OCI-LY7 (cell line): ENCODE measurements around the gene TPCN2. TPM values are rescaled to one million over a fixed set of nuclear protein-coding genes. Genes with fewer than 3 reads are reported as not detected.

Experiments
- BruUV-seq: library from RNA; stranded (reverse); fragments of 400-500 nt; replicated peaks from 2 replicates; lab custom pipeline; 2021; lab: Mats Ljungman, UMichigan
- CTCF ChIA-PET: fragments of 300-600 bp; sonication (Branson Sonifier 250); formaldehyde crosslinking; loops from one replicate; lab custom pipeline; 2022; ENCODE audit warnings: antibody characterized with exemption; ENCODE audit not compliant: unreplicated experiment; lab: Charles Lee
- POLR2A ChIA-PET: fragments of 300-600 bp; sonication (Branson Sonifier 250); formaldehyde crosslinking; loops from one replicate; lab custom pipeline; 2022; ENCODE audit warnings: antibody characterized with exemption; lab: Charles Lee
- DNase-seq: peaks from one replicate; pipeline ENCODE4 v3.0.0-alpha.2; 2015; ENCODE audit warnings: low spot score
- H2AFZ ChIP-seq: fragments of 200-600 bp; sonication (generic), shearing (Covaris generic); 2 replicates; pipeline ENCODE4 v1.6.1; 2014; ENCODE audit warnings: mild to moderate bottlenecking, antibody characterized with exemption, low read length, moderate library complexity
- H3K27ac ChIP-seq: fragments of 200-600 bp; sonication (generic); 2 replicates; pipeline ENCODE4 v1.5.1; 2014; ENCODE audit warnings: mixed run types, low read depth, mild to moderate bottlenecking, moderate library complexity, low read length, inconsistent platforms; ENCODE audit not compliant: poor library complexity, severe bottlenecking
- H3K36me3 ChIP-seq: fragments of 200-600 bp; sonication (generic); 2 replicates; pipeline ENCODE4 v1.6.1; 2014; ENCODE audit warnings: mild to moderate bottlenecking, antibody characterized with exemption, low read length, moderate library complexity, mixed read lengths; ENCODE audit not compliant: insufficient read depth
- H3K4me1 ChIP-seq: fragments of 200-600 bp; sonication (generic); 2 replicates; pipeline ENCODE4 v1.5.1; 2014; ENCODE audit warnings: mild to moderate bottlenecking, low read length; ENCODE audit not compliant: insufficient read depth, poor library complexity, severe bottlenecking
- H3K4me2 ChIP-seq: fragments of 200-600 bp; sonication (generic); 2 replicates; pipeline ENCODE4 v1.6.1; 2014; ENCODE audit warnings: mild to moderate bottlenecking, low read length
- H3K4me3 ChIP-seq: fragments of 200-600 bp; sonication (generic); 2 replicates; pipeline ENCODE4 v1.5.1; 2014; ENCODE audit warnings: mild to moderate bottlenecking, low read depth, low read length; ENCODE audit not compliant: poor library complexity, severe bottlenecking
- H3K79me2 ChIP-seq: fragments of 200-600 bp; sonication (generic); 2 replicates; pipeline ENCODE4 v1.6.1; 2016; ENCODE audit warnings: low read depth, mild to moderate bottlenecking, low read length, moderate library complexity, mixed read lengths; ENCODE audit not compliant: insufficient read depth
- H3K9me2 ChIP-seq: fragments of 200-600 bp; sonication (generic); 2 replicates; pipeline ENCODE4 v1.6.1; 2016; ENCODE audit warnings: mild to moderate bottlenecking, low read length, mixed read lengths; ENCODE audit not compliant: insufficient read depth
- H3K9me3 ChIP-seq: fragments of 200-600 bp; sonication (generic); 2 replicates; pipeline ENCODE4 v1.6.1; 2014; ENCODE audit warnings: mild to moderate bottlenecking, mixed run types, low read length, mixed read lengths
- H4K20me1 ChIP-seq: fragments of 200-600 bp; sonication (generic); 2 replicates; pipeline ENCODE4 v1.6.1; 2014; ENCODE audit warnings: mild to moderate bottlenecking, antibody characterized with exemption, low read length, moderate library complexity, mixed read lengths; ENCODE audit not compliant: insufficient read depth
- EZH2phosphoT487 ChIP-seq: fragments of 200-600 bp; sonication (generic); IDR thresholded peaks from 2 replicates; pipeline ENCODE4 v1.6.1; 2018; ENCODE audit warnings: low read depth, borderline replicate concordance, mild to moderate bottlenecking, mixed run types, antibody characterized with exemption, low read length, moderate library complexity, mixed read lengths
- intact Hi-C: fragments of 100-400 bp; cut with micrococcal nuclease; formaldehyde crosslinking; loops from one replicate; pipeline ENCODE4 v1.10.0; 2022; ENCODE audit not compliant: unreplicated experiment
- total RNA-seq, 2 experiments: library from RNA; depleted of rRNA in 1 of 2; stranded (reverse); fragments of >200 nt in 1 of 2; shearing (Covaris generic) in 1 of 2; gene quantifications; 2 replicates each; pipeline ENCODE4 v1.2.3, GENCODE V29; 2014 to 2022
- TF ChIP-seq, protein P1 (sequence below): fragments of 200-600 bp; sonication (generic); conservative IDR thresholded peaks from 2 replicates; pipeline ENCODE4 v1.5.1; 2014; ENCODE audit warnings: mild to moderate bottlenecking, antibody characterized with exemption, low read length, moderate library complexity, mixed read lengths

The TPCN2 gene
- total RNA-seq, 2 experiments from 2014 or later = 21.5 to 65.2 TPM

DNA sequence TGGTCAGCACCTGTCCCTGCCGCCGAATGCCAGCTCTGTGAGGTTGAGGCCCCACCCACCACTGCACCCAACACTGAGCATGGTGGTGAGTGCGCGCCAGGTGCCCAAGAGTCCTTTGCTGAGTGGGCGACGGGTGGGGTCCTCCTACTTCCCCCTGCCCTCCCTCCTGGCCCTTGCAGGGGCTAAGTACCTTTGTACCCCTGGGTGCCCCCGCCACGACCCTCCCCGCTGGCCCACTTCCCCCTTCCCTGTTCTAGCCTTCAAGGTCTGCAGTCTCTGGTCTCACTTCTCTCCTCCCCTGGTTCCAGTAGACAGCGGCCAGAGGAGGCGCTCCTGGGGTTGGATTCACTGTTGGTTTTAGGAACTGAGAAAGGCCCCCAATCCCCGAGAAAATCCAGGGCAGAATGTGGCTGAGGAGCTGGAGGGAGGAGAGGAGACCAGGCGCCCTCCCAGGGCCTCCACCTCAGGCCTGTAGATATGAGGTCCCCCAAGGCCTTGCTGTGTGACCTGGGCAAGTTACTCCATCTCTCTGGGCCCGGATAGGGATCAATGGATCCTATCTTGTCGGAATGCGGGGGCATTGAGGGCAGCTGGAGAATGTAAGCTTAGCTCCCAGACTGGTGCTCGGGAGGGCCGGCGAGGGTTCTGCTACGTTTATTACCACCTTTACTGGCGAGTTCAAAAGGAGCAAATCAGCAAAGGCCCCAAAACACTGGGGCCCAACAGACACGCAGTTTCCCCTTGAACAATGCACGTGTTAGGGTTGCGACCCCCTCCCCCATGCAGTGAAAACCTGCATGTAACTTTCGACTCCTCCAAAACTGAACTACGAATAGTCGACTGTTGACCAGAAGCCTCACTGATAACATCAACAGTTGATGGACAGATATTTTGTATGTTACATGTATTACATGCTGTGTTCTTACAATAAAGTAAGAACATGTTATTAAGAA, 75.1 kb downstream of the TPCN2 start:
- DNase-seq = no peak

DNA sequence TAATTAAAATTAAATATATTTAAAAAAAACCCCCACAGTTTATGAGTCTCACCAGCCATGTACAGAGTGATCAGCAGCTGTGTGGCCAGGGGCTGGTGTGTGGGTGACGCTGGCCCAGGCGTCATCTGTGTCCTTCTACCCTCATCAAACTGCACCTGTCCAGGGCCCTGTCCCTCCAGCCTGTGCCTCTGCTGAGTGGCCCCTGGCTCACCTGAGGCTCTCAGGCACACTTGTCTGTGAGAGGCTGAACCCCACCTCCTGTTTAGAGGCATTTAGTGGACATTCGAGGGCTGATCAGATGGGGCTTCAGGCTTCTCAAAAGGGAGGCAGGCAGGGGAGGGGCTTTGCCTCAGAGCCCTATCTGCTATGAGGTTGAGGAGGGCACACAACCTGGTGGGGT, 77.1 kb downstream of the TPCN2 start:
- Histone ChIP-seq H3K4me2 (no peak overlapping the region), H2AFZ (no peak overlapping the region), H3K27ac (no peak overlapping the region), H3K4me1 (no peaks in the 10 kb centered on the region), H4K20me1 (no peaks in the 10 kb centered on the region), H3K79me2 (no peaks in the 10 kb centered on the region), H3K36me3 (no peaks in the 10 kb centered on the region), H3K9me3 (0 out of 2 replicates have a peak, but pooled peaks cover 3% of the 10 kb centered on the region), H3K4me3 (no peak overlapping the region), H3K9me2 (no peaks in the 10 kb centered on the region)
- BruUV-seq = no TSS peak
- intact Hi-C loops = no loop called here
- DNase-seq = no peak
- ChIA-PET CTCF (no interaction called here), POLR2A (no interaction called here)
- TF ChIP-seq EZH2phosphoT487 = no peak
- TF ChIP-seq, protein P1, sequence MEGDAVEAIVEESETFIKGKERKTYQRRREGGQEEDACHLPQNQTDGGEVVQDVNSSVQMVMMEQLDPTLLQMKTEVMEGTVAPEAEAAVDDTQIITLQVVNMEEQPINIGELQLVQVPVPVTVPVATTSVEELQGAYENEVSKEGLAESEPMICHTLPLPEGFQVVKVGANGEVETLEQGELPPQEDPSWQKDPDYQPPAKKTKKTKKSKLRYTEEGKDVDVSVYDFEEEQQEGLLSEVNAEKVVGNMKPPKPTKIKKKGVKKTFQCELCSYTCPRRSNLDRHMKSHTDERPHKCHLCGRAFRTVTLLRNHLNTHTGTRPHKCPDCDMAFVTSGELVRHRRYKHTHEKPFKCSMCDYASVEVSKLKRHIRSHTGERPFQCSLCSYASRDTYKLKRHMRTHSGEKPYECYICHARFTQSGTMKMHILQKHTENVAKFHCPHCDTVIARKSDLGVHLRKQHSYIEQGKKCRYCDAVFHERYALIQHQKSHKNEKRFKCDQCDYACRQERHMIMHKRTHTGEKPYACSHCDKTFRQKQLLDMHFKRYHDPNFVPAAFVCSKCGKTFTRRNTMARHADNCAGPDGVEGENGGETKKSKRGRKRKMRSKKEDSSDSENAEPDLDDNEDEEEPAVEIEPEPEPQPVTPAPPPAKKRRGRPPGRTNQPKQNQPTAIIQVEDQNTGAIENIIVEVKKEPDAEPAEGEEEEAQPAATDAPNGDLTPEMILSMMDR = no peak

More for the DNA sequence above, 75.1 kb downstream of the TPCN2 start:
- intact Hi-C loops = no loop called here
- no peaks in the 10 kb centered on the region for H3K79me2 ChIP-seq
- ChIA-PET CTCF (no interaction called here), POLR2A (no interaction called here)
- H2AFZ ChIP-seq = no peak overlapping the region
- no peaks in the 10 kb centered on the region for H3K4me1 ChIP-seq
- no peaks in the 10 kb centered on the region for H3K9me2 ChIP-seq
- no peaks in the 10 kb centered on the region for H4K20me1 ChIP-seq
- no peak overlapping the region for H3K4me2 ChIP-seq
- H3K36me3 ChIP-seq = no peaks in the 10 kb centered on the region
- H3K4me3 ChIP-seq = no peak overlapping the region
- no peak for TF ChIP-seq EZH2phosphoT487
- TF ChIP-seq, protein P1 = no peak; the same call in 1 of the 2 replicates
- no peak overlapping the region for H3K27ac ChIP-seq
- 0 out of 2 replicates have a peak, but pooled peaks cover 3% of the 10 kb centered on the region for H3K9me3 ChIP-seq
- BruUV-seq = no TSS peak

DNA sequence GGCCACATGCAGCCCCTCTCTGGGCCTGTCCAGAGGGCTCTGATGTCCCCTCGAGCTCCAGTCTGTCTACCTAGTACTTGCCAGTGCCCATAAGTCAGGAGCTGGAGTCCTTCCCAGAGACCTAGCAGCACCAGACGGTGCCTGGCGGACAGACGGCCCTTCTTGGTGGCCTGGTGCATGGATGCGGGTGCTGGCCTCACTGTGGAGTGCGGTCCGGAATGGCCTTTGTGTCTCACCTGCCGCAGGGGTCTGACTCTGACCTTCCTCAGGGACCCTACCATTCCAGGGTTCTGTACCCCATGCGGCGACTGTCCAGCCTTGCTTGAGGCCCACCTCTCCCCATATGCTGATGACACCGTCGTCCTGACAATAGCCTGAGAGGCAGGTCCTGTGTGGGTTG, 77.6 kb downstream of the TPCN2 start:
- BruUV-seq = no TSS peak
- Histone ChIP-seq H2AFZ (no peak overlapping the region), H3K9me2 (no peaks in the 10 kb centered on the region), H3K4me3 (no peak overlapping the region), H4K20me1 (no peaks in the 10 kb centered on the region), H3K36me3 (no peaks in the 10 kb centered on the region), H3K4me2 (no peak overlapping the region), H3K9me3 (0 out of 2 replicates have a peak, but pooled peaks cover 3% of the 10 kb centered on the region), H3K79me2 (no peaks in the 10 kb centered on the region), H3K4me1 (no peaks in the 10 kb centered on the region), H3K27ac (no peak overlapping the region)
- ChIA-PET POLR2A (no interaction called here), CTCF (no interaction called here)
- DNase-seq = no peak
- intact Hi-C loops = no loop called here
- no peak for TF ChIP-seq EZH2phosphoT487
- TF ChIP-seq, protein P1 = no peak
